ENCODE results near the gene MYO3B. TPM values are rescaled to one million over a fixed set of nuclear protein-coding genes. Genes with fewer than 3 reads are reported as not detected.

MYO3B gene
- total RNA-seq, 4 donors from 2014 or later: 0.34 to 0.95 (median 0.89) TPM

- TF ChIP-seq, protein P1, sequence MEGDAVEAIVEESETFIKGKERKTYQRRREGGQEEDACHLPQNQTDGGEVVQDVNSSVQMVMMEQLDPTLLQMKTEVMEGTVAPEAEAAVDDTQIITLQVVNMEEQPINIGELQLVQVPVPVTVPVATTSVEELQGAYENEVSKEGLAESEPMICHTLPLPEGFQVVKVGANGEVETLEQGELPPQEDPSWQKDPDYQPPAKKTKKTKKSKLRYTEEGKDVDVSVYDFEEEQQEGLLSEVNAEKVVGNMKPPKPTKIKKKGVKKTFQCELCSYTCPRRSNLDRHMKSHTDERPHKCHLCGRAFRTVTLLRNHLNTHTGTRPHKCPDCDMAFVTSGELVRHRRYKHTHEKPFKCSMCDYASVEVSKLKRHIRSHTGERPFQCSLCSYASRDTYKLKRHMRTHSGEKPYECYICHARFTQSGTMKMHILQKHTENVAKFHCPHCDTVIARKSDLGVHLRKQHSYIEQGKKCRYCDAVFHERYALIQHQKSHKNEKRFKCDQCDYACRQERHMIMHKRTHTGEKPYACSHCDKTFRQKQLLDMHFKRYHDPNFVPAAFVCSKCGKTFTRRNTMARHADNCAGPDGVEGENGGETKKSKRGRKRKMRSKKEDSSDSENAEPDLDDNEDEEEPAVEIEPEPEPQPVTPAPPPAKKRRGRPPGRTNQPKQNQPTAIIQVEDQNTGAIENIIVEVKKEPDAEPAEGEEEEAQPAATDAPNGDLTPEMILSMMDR (IDR thresholded peaks at IDR 0.05): no peak
- TF ChIP-seq POLR2AphosphoS5 (IDR thresholded peaks at IDR 0.05) (no peak), POLR2A (IDR thresholded peaks at IDR 0.05) (no peak), EP300 (IDR thresholded peaks at IDR 0.05) (no peak)
- Histone ChIP-seq H3K4me1 (no peaks in the 10 kb centered on the region), H3K27me3 (no peaks in the 10 kb centered on the region), H3K4me3 (no peak overlapping the region), H3K27ac (no peak overlapping the region), H3K9me3 (no peaks in the 10 kb centered on the region), H3K36me3 (no peaks in the 10 kb centered on the region)
- no peak for DNase-seq (ENCODE audit: low spot score in 2 of 2)
- 82% methylated on average over 5 of the region's 5 CpGs for WGBS
These were observed 39.0 kb downstream of the MYO3B start for GRCh38 chr2:170216981-170217380.

GRCh38 chr2:170217778-170218251 is 39.9 kb downstream of the MYO3B start:
- Histone ChIP-seq H3K36me3 (no peaks in the 10 kb centered on the region), H3K27ac (no peak overlapping the region), H3K4me3 (no peak overlapping the region), H3K27me3 (no peaks in the 10 kb centered on the region), H3K9me3 (no peaks in the 10 kb centered on the region), H3K4me1 (no peaks in the 10 kb centered on the region)
- WGBS: 89% methylated on average over 4 of the region's 4 CpGs
- TF ChIP-seq EP300 (IDR thresholded peaks at IDR 0.05): no peak
- TF ChIP-seq POLR2A (IDR thresholded peaks at IDR 0.05): no peak
- TF ChIP-seq POLR2AphosphoS5 (IDR thresholded peaks at IDR 0.05): no peak
- TF ChIP-seq, protein P1 (IDR thresholded peaks at IDR 0.05): no peak
- DNase-seq (ENCODE audit: low spot score in 2 of 2): no peak

GRCh38 chr2:170218456-170218855 is 40.5 kb downstream of the MYO3B start:
- DNase-seq (ENCODE audit: low spot score in 2 of 2): no peak
- H3K27me3 ChIP-seq: no peaks in the 10 kb centered on the region
- 64% methylated on average over 2 of the region's 2 CpGs for WGBS
- no peak overlapping the region for H3K4me3 ChIP-seq
- H3K36me3 ChIP-seq: no peaks in the 10 kb centered on the region
- no peaks in the 10 kb centered on the region for H3K9me3 ChIP-seq
- H3K4me1 ChIP-seq: no peaks in the 10 kb centered on the region
- TF ChIP-seq EP300 (IDR thresholded peaks at IDR 0.05): no peak
- no peak for TF ChIP-seq POLR2AphosphoS5 (IDR thresholded peaks at IDR 0.05)
- TF ChIP-seq POLR2A (IDR thresholded peaks at IDR 0.05): no peak
- TF ChIP-seq, protein P1 (IDR thresholded peaks at IDR 0.05): no peak
- H3K27ac ChIP-seq: no peak overlapping the region

DNA sequence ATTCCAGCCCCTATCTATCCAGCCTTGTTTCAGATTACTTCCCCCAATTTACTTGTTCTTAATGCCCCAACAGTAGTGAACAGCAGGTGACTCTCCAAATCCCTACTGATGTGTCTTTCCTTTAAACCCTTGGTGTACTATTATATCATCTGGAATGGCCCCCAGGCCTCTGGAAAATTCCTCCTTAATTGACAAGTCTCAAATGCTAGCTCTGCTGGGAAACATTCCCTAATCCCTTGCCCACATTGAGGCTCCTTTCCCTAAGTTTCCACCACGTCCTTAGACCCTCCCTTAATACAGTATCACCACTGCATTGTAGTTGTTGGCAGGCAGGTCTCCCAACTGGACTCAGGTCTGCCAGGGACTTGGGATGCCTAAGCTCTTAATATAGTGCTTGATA is 41.0 kb downstream of the MYO3B start:
- Histone ChIP-seq H3K4me1 (no peaks in the 10 kb centered on the region), H3K4me3 (no peak overlapping the region), H3K9me3 (no peaks in the 10 kb centered on the region), H3K27me3 (no peaks in the 10 kb centered on the region), H3K36me3 (no peaks in the 10 kb centered on the region), H3K27ac (no peak overlapping the region)
- TF ChIP-seq POLR2A (IDR thresholded peaks at IDR 0.05) (no peak), EP300 (IDR thresholded peaks at IDR 0.05) (no peak), POLR2AphosphoS5 (IDR thresholded peaks at IDR 0.05) (no peak)
- TF ChIP-seq, protein P1 (IDR thresholded peaks at IDR 0.05): no peak
- WGBS: 77% methylated on average over 1 of the region's 1 CpG
- no peak for DNase-seq (ENCODE audit: low spot score in 2 of 2)

DNA sequence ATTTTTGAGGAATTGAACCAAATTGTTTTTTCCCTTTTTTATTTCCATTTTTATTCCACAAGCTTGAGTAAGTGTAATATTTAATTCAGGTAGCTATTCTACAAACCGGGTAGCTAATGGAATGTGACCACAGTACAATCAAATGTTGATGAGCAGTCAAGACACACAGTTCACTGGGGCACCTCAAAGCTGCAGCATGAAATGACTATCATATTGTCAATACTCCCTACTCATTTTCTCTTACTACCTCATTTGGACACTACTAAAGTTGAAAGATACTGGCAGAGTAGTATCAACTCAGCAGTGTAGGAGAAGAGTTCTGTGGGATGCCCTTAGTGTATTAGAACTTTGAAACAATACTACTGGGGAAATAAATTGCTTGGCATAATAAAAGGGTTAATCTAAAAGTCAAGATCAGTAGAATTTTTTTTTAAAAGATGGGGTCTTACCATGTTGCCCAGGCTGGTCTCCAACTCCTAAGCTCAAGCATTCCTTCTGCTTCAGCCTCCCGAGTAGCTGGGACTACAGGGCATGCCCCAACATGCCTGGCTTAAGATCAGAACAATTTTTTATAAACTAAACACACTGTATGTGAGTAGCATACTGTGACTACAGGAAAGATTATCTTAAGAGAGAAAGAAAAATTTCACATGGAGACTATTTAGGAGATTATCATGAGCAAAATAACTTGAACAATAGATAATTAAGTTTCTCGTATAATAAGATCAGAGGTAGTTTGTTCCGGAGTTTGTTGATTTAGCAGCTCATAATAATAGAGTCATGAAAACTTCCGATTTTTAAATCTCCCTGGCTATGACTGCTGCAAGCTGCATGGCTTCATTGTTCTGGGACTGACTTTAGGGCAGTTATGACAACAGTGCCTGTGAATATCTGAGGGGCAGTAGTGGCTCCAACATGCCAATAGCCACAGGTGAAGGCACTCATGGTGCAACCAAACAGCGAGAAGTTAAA is 43.7 kb downstream of the MYO3B start:
- DNase-seq (ENCODE audit: low spot score in 2 of 2): no peak
- H3K27me3 ChIP-seq: no peaks in the 10 kb centered on the region
- H3K27ac ChIP-seq: no peak overlapping the region
- no peaks in the 10 kb centered on the region for H3K9me3 ChIP-seq
- no peaks in the 10 kb centered on the region for H3K4me1 ChIP-seq
- WGBS: 45% methylated on average over 6 of the region's 6 CpGs
- H3K36me3 ChIP-seq: no peaks in the 10 kb centered on the region
- TF ChIP-seq POLR2AphosphoS5 (IDR thresholded peaks at IDR 0.05) (no peak), POLR2A (IDR thresholded peaks at IDR 0.05) (no peak)
- H3K4me3 ChIP-seq: no peak overlapping the region
